Endothelial cell of umbilical vein (primary cell): ENCODE measurements around the gene COL5A3. TPM values are rescaled to one million over a fixed set of nuclear protein-coding genes. Genes with fewer than 3 reads are reported as not detected.

Experiments used
- BruUV-seq: library from RNA; stranded (reverse); fragments of 400-500 nt; replicated peaks from 2 replicates; lab custom pipeline; 2021; lab: Mats Ljungman, UMichigan
- CTCF ChIA-PET: fragments of 300-600, 350-600 bp; sonication (Branson Sonifier 250); formaldehyde crosslinking; loops from one replicate; lab custom pipeline; 2021; ENCODE audit warnings: antibody characterized with exemption, inconsistent platforms; lab: Charles Lee
- POLR2A ChIA-PET: fragments of 300-600, 350-600 bp; sonication (Branson Sonifier 250); formaldehyde crosslinking; loops from one replicate; lab custom pipeline; 2021; ENCODE audit warnings: antibody characterized with exemption, inconsistent platforms; lab: Charles Lee
- DNase-seq: peaks from one replicate; pipeline ENCODE4 v3.0.0-alpha.2; 2011; ENCODE audit warnings: low read depth, low spot score
- FAIRE-seq: peaks from 2 replicates; lab custom pipeline; 2011; peaks lifted over from hg19 to GRCh38; lab: Jason Lieb, UNC
- H2AFZ ChIP-seq: 2 replicates; pipeline ENCODE4 v1.6.0; 2012; ENCODE audit warnings: low read depth, low read length, control low read depth, inconsistent platforms
- H3K27ac ChIP-seq: 2 replicates; pipeline ENCODE4 v1.5.1; 2011; ENCODE audit warnings: low read depth, mild to moderate bottlenecking, control low read depth, low read length, moderate library complexity; ENCODE audit not compliant: insufficient read depth
- H3K27me3 ChIP-seq, 2 experiments: 2 replicates each; pipeline versions ENCODE4 v1.6.0 to v1.6.1; 2011; ENCODE audit warnings: low read length in 2 of 2, mixed read lengths in 1 of 2; ENCODE audit not compliant: control insufficient read depth in 2 of 2, insufficient read depth in 2 of 2
- H3K36me3 ChIP-seq, 2 experiments: 2 replicates in 1 of 2; 3 replicates in 1 of 2; pipeline ENCODE4 v1.5.1; 2011; ENCODE audit warnings: low read length in 2 of 2, mild to moderate bottlenecking in 1 of 2, moderate library complexity in 1 of 2; ENCODE audit not compliant: control insufficient read depth in 2 of 2, insufficient read depth in 2 of 2; ENCODE audit errors: extremely low read depth in 1 of 2
- H3K4me1 ChIP-seq: 3 replicates; pipeline ENCODE4 v1.5.1; 2011; ENCODE audit warnings: mild to moderate bottlenecking, low read length; ENCODE audit not compliant: control insufficient read depth, insufficient read depth; ENCODE audit errors: extremely low read depth
- H3K4me2 ChIP-seq: 2 replicates; pipeline ENCODE4 v1.6.1; 2011; ENCODE audit warnings: low read length, control low read depth, mixed read lengths; ENCODE audit not compliant: insufficient read depth
- H3K4me3 ChIP-seq, 3 experiments: fragments of 200-600 bp in 1 of 3; sonication (generic), shearing (Covaris generic) in 1 of 3; replicated peaks in 1 of 3; 2 replicates each; pipeline ENCODE4 v1.5.1; 2011 to 2016; ENCODE audit warnings: control low read depth in 3 of 3, low read length in 3 of 3, mild to moderate bottlenecking in 2 of 3, inconsistent platforms in 1 of 3, low read depth in 1 of 3, moderate library complexity in 1 of 3; ENCODE audit not compliant: insufficient read depth in 1 of 3
- H3K79me2 ChIP-seq: 2 replicates; pipeline ENCODE4 v1.6.0; 2012; ENCODE audit warnings: low read length, inconsistent platforms; ENCODE audit not compliant: control insufficient read depth, insufficient read depth
- H3K9ac ChIP-seq: replicated peaks from 2 replicates; pipeline ENCODE3; 2011; ENCODE audit warnings: low read length, control low read depth; ENCODE audit not compliant: insufficient read depth; ENCODE audit errors: extremely low read depth
- H3K9me1 ChIP-seq: replicated peaks from 3 replicates; pipeline ENCODE4 v1.6.0; 2011; ENCODE audit warnings: mild to moderate bottlenecking, low read length; ENCODE audit not compliant: control insufficient read depth, insufficient read depth; ENCODE audit errors: extremely low read depth
- H3K9me3 ChIP-seq: replicated peaks from 2 replicates; pipeline ENCODE4 v1.5.1; 2012; ENCODE audit warnings: low read length, inconsistent platforms; ENCODE audit not compliant: control insufficient read depth, insufficient read depth
- H4K20me1 ChIP-seq: replicated peaks from 2 replicates; pipeline ENCODE3; 2011; ENCODE audit warnings: mild to moderate bottlenecking, low read length; ENCODE audit not compliant: control insufficient read depth, insufficient read depth; ENCODE audit errors: extremely low read depth
- CTCF ChIP-seq, 2 donors: IDR thresholded peaks; 1 replicate in 1 of 2; 2 replicates in 1 of 2; pipeline ENCODE4 v1.5.1; 2011; ENCODE audit warnings: low read length in 2 of 2, mild to moderate bottlenecking in 2 of 2, moderate library complexity in 2 of 2, control low read depth in 1 of 2, inconsistent platforms in 1 of 2, low read depth in 1 of 2; ENCODE audit not compliant: insufficient read depth in 1 of 2; ENCODE audit errors: extremely low read depth in 1 of 2
- EZH2 ChIP-seq: IDR thresholded peaks from 2 replicates; pipeline ENCODE4 v1.6.1; 2012; ENCODE audit warnings: borderline replicate concordance, low read depth, mild to moderate bottlenecking, moderate library complexity, low read length, inconsistent platforms; ENCODE audit not compliant: severe bottlenecking
- FOS ChIP-seq: IDR thresholded peaks from 2 replicates; pipeline ENCODE4 v1.6.1; 2011; ENCODE audit warnings: mild to moderate bottlenecking, low read length, moderate library complexity, borderline replicate concordance; ENCODE audit not compliant: insufficient read depth
- GATA2 ChIP-seq: IDR thresholded peaks from 2 replicates; pipeline ENCODE4 v1.7.0; 2011; ENCODE audit warnings: low read depth, mild to moderate bottlenecking, moderate library complexity, mixed read lengths, low read length; ENCODE audit not compliant: insufficient read length, insufficient read depth
- JUN ChIP-seq: IDR thresholded peaks from 2 replicates; pipeline ENCODE4 v1.6.1; 2011; ENCODE audit warnings: borderline replicate concordance, low read depth; ENCODE audit not compliant: insufficient read length, insufficient read depth
- MAX ChIP-seq: IDR thresholded peaks from 2 replicates; pipeline ENCODE4 v1.6.1; 2011; ENCODE audit not compliant: insufficient read depth, insufficient read length
- MYC ChIP-seq: IDR thresholded peaks from one replicate; pipeline ENCODE4 v1.6.1; 2011; ENCODE audit warnings: mild to moderate bottlenecking, low read depth, low read length
- POLR2A ChIP-seq: IDR thresholded peaks from 2 replicates; pipeline ENCODE4 v1.6.1; 2012; ENCODE audit warnings: low read depth, mild to moderate bottlenecking, control low read depth, low read length
- POLR2AphosphoS5 ChIP-seq: IDR thresholded peaks from 2 replicates; pipeline ENCODE4 v1.6.1; 2012; ENCODE audit warnings: low read depth, mild to moderate bottlenecking, control low read depth, low read length, moderate library complexity; ENCODE audit not compliant: insufficient read depth
- dilution Hi-C: fragments of 300-500 bp; cut with MboI; formaldehyde crosslinking; loops from one replicate; pipeline ENCODE4 v1.15.0; 2019; ENCODE audit warnings: low sequenced_read_pairs; ENCODE audit not compliant: extremely low pct_ligation_motif_present
- intact Hi-C: fragments of 100-400 bp; cut with micrococcal nuclease; formaldehyde crosslinking; loops from one replicate; pipeline ENCODE4 v1.10.0; 2022
- polyA plus RNA-seq, 4 experiments: library from polyadenylated mRNA; depleted of rRNA in 3 of 4; stranded (reverse) in 3 of 4; unstranded in 1 of 4; fragments of >200 nt; gene quantifications; 2 replicates each; pipeline versions ENCODE4 v1.2.1 to v1.2.3, GENCODE V29; 2011 to 2012; ENCODE audit warnings: missing spikeins in 1 of 4
- total RNA-seq: library from RNA; stranded (reverse); gene quantifications from 2 replicates; pipeline ENCODE4 v1.2.3, GENCODE V29; 2021

COL5A3 gene
- total and polyA plus RNA-seq, 2 donors (not counting 3 experiments of a cell fraction or from before 2014, with no cell fraction given) = not detected

- POLR2A ChIA-PET = no interaction called here
- Histone ChIP-seq H4K20me1 (no peaks in the 10 kb centered on the region), H3K27ac (no peak overlapping the region), H3K4me1 (peaks cover 4% of the 10 kb centered on the region), H3K9ac (no peak overlapping the region), H3K4me3 (no peak overlapping the region), H3K79me2 (no peaks in the 10 kb centered on the region), H3K9me1 (no peaks in the 10 kb centered on the region), H3K9me3 (no peaks in the 10 kb centered on the region), H3K27me3 (peaks cover 2 to 3% of the 10 kb centered on the region in 2 experiments), H3K36me3 (no peaks in the 10 kb centered on the region), H3K4me2 (no peak overlapping the region), H2AFZ (no peak overlapping the region)
- dilution Hi-C loops (no loop called here), intact Hi-C loops (no loop called here)
- CTCF ChIA-PET = interaction anchor here (1.1 to 1.9 kb wide), 3 partner anchors 10 to 249 kb away, joined by 3 to 18 read pairs (median 6); no protein-coding TSS in a partner anchor
- TF ChIP-seq FOS = no peak
- TF ChIP-seq MYC = no peak
- no peak for TF ChIP-seq EZH2
- no peak for TF ChIP-seq POLR2AphosphoS5
- no peak for TF ChIP-seq MAX
- no peak for TF ChIP-seq JUN
- TF ChIP-seq POLR2A = no peak
- no peak for TF ChIP-seq GATA2
- TF ChIP-seq CTCF (IDR thresholded peaks at IDR 0.05; ENCODE audit: extremely low read depth in 1 of 2, insufficient read depth in 1 of 2, low read depth in 1 of 2, low read length in 2 of 2) = no peak
- DNase-seq (no peak), FAIRE-seq (no peak)
- no TSS peak for BruUV-seq
Observed at GRCh38 chr19:10009714-10010224, 535 bp downstream of the COL5A3 start.
